GM12873 (cell line): ENCODE data around the gene IL21R.

Experiments used
- CTCF ChIP-seq: IDR thresholded peaks from 2 replicates; pipeline ENCODE4 v1.5.1; 2012; ENCODE audit warnings: low read depth, mild to moderate bottlenecking, moderate library complexity, low read length, control low read depth; ENCODE audit not compliant: insufficient read depth; ENCODE audit errors: missing control alignments

The IL21R gene

GRCh38 chr16:27492588-27492979 is 90.6 kb downstream of the IL21R start:
- TF ChIP-seq CTCF = no peak

GRCh38 chr16:27495191-27495590 is 93.2 kb downstream of the IL21R start:
- TF ChIP-seq CTCF = no peak

- TF ChIP-seq CTCF = no peak
Observed at GRCh38 chr16:27498031-27498825, 96.3 kb downstream of the IL21R start.

GRCh38 chr16:27498916-27499658 is 97.1 kb downstream of the IL21R start:
- no peak for TF ChIP-seq CTCF

- no peak for TF ChIP-seq CTCF
Observed at GRCh38 chr16:27499659-27500055, 97.7 kb downstream of the IL21R start.

GRCh38 chr16:27500801-27501200 is 98.8 kb downstream of the IL21R start:
- TF ChIP-seq CTCF = no peak
